GM23338 (cell line): ENCODE results near the gene RGS19. TPM values are rescaled to one million over a fixed set of nuclear protein-coding genes. Genes with fewer than 3 reads are reported as not detected.

ENCODE experiments used
- ATAC-seq: fragments of 200-7000 bp; cut with Tn5 transposase; 3 replicates; pipeline ENCODE4 v1.9.1; 2020
- DNase-seq: peaks from one replicate; pipeline ENCODE4 v3.0.0-alpha.2; 2015; ENCODE audit warnings: low spot score
- H2AFZ ChIP-seq: fragments of 200-600 bp; sonication (generic); 2 replicates; pipeline ENCODE4 v1.8.0; 2016; ENCODE audit warnings: antibody characterized with exemption, mild to moderate bottlenecking, moderate library complexity
- H3F3A ChIP-seq: fragments of 200-600 bp; sonication (generic); replicated peaks from 2 replicates; pipeline ENCODE4 v1.8.0; 2017; ENCODE audit warnings: antibody characterized with exemption, mixed run types, low read depth
- H3K27ac ChIP-seq: fragments of 200-600 bp; sonication (generic); 2 replicates; pipeline ENCODE4 v1.6.1; 2016; ENCODE audit warnings: low read depth
- H3K27me3 ChIP-seq: fragments of 200-600 bp; sonication (generic); 2 replicates; pipeline ENCODE4 v1.8.0; 2016; ENCODE audit warnings: mild to moderate bottlenecking, mixed run types, moderate library complexity; ENCODE audit not compliant: insufficient read depth
- H3K36me3 ChIP-seq: fragments of 200-600 bp; sonication (generic); 2 replicates; pipeline ENCODE4 v1.8.0; 2016; ENCODE audit warnings: mild to moderate bottlenecking; ENCODE audit not compliant: insufficient read depth
- H3K4me1 ChIP-seq: fragments of 200-600 bp; sonication (generic); 2 replicates; pipeline ENCODE4 v1.8.0; 2016; ENCODE audit warnings: mild to moderate bottlenecking, moderate library complexity; ENCODE audit not compliant: insufficient read depth
- H3K4me2 ChIP-seq: fragments of 200-600 bp; sonication (generic); 2 replicates; pipeline ENCODE4 v1.7.1; 2017; ENCODE audit warnings: mixed run types
- H3K4me3 ChIP-seq: fragments of 200-600 bp; sonication (generic); 2 replicates; pipeline ENCODE4 v1.6.1; 2016; ENCODE audit warnings: mixed run types
- H3K79me2 ChIP-seq: fragments of 200-600 bp; sonication (generic); replicated peaks from 2 replicates; pipeline ENCODE4 v1.8.0; 2017; ENCODE audit warnings: mild to moderate bottlenecking; ENCODE audit not compliant: insufficient read depth
- H3K9me2 ChIP-seq: fragments of 200-600 bp; sonication (generic); 2 replicates; pipeline ENCODE4 v1.8.0; 2017; ENCODE audit not compliant: insufficient read depth
- H4K20me1 ChIP-seq: fragments of 200-600 bp; sonication (generic); replicated peaks from 2 replicates; pipeline ENCODE4 v1.8.0; 2017; ENCODE audit warnings: mild to moderate bottlenecking; ENCODE audit not compliant: insufficient read depth
- H3K27ac Mint-ChIP-seq: 2 replicates; pipeline ENCODE4 v1.8.0; 2020; ENCODE audit warnings: inconsistent platforms, mild to moderate bottlenecking, moderate library complexity, mixed read lengths
- H3K27me3 Mint-ChIP-seq: 3 replicates; pipeline ENCODE4 v1.8.0; 2022; ENCODE audit warnings: low read depth, mild to moderate bottlenecking, moderate library complexity, mixed read lengths, inconsistent platforms; ENCODE audit not compliant: insufficient read depth, poor library complexity
- H3K36me3 Mint-ChIP-seq: 3 replicates; pipeline ENCODE4 v1.8.0; 2021; ENCODE audit warnings: low read depth, mild to moderate bottlenecking, inconsistent platforms, moderate library complexity, mixed read lengths
- H3K4me1 Mint-ChIP-seq: 3 replicates; pipeline ENCODE4 v1.8.0; 2020; ENCODE audit warnings: mild to moderate bottlenecking, inconsistent platforms, mixed read lengths
- H3K4me3 Mint-ChIP-seq: 3 replicates; pipeline ENCODE4 v1.8.0; 2021; ENCODE audit warnings: moderate library complexity, mild to moderate bottlenecking, inconsistent platforms, mixed read lengths
- H3K9me3 Mint-ChIP-seq: 3 replicates; pipeline ENCODE4 v1.8.0; 2020; ENCODE audit warnings: moderate library complexity, mild to moderate bottlenecking, inconsistent platforms, mixed read lengths
- CREB1 ChIP-seq: fragments of 250-450 bp; sonication (Bioruptor Pico); IDR thresholded peaks from 2 replicates; pipeline ENCODE4 v1.5.0; 2020; ENCODE audit warnings: low read depth, mild to moderate bottlenecking, moderate library complexity
- CTCF ChIP-seq, 2 experiments: fragments of 200-600 bp in 1 of 2; sonication (generic) in 1 of 2; conservative IDR thresholded peaks; 2 replicates each; pipeline versions ENCODE4 v1.5.1 to v1.6.1; 2016 to 2017; ENCODE audit warnings: antibody characterized with exemption in 2 of 2, low read depth in 2 of 2, mild to moderate bottlenecking in 2 of 2, moderate library complexity in 1 of 2
- EZH2 ChIP-seq: fragments of 200-600 bp; sonication (generic); IDR thresholded peaks from one replicate; pipeline ENCODE4 v1.8.0; 2017; ENCODE audit warnings: antibody characterized with exemption, mild to moderate bottlenecking, low read depth; ENCODE audit not compliant: unreplicated experiment
- EZH2phosphoT487 ChIP-seq: fragments of 200-600 bp; sonication (generic); IDR thresholded peaks from one replicate; pipeline ENCODE4 v1.8.1; 2018; ENCODE audit warnings: antibody characterized with exemption; ENCODE audit not compliant: unreplicated experiment
- JUNB ChIP-seq: IDR thresholded peaks from one replicate; pipeline ENCODE4 v1.6.1; 2016; ENCODE audit warnings: antibody characterized with exemption; ENCODE audit not compliant: unreplicated experiment
- NANOG ChIP-seq: IDR thresholded peaks from 2 replicates; pipeline ENCODE4 v1.6.1; 2016; ENCODE audit warnings: antibody characterized with exemption, borderline replicate concordance
- POLR2AphosphoS5 ChIP-seq: IDR thresholded peaks from 2 replicates; pipeline ENCODE4 v1.6.1; 2016; ENCODE audit warnings: antibody characterized with exemption, low read depth
- REST ChIP-seq: IDR thresholded peaks from one replicate; pipeline ENCODE4 v1.6.1; 2018; ENCODE audit warnings: antibody characterized with exemption; ENCODE audit not compliant: unreplicated experiment
- ZNF114 ChIP-seq: fragments of 250-450 bp; sonication (Bioruptor Pico); IDR thresholded peaks from 2 replicates; pipeline ENCODE4 v1.5.0; 2020; ENCODE audit warnings: mild to moderate bottlenecking, moderate library complexity
- ZNF331 ChIP-seq: fragments of 250-450 bp; sonication (Bioruptor Pico); IDR thresholded peaks from 2 replicates; pipeline ENCODE4 v1.5.0; 2020; ENCODE audit warnings: low read depth, mild to moderate bottlenecking, moderate library complexity
- polyA plus RNA-seq: library from polyadenylated mRNA; unstranded; fragments of >200 nt; fragmentation: Nextera tagmentation; extraction: Ambion mirVana; gene quantifications from 2 replicates; pipeline ENCODE4 v1.2.1, GENCODE V29; 2016
- total RNA-seq: library from RNA; depleted of rRNA; stranded (reverse); fragments of >200 nt; shearing (Covaris generic); gene quantifications from 2 replicates; pipeline ENCODE4 v1.2.3, GENCODE V29; 2014
- TF ChIP-seq, protein P1 (sequence below): IDR thresholded peaks from 2 replicates; pipeline ENCODE4 v1.6.1; 2016; ENCODE audit warnings: antibody characterized with exemption

Gene RGS19
- total and polyA plus RNA-seq, 2 experiments from 2014 or later, result 13.1 to 19.7 TPM

DNA sequence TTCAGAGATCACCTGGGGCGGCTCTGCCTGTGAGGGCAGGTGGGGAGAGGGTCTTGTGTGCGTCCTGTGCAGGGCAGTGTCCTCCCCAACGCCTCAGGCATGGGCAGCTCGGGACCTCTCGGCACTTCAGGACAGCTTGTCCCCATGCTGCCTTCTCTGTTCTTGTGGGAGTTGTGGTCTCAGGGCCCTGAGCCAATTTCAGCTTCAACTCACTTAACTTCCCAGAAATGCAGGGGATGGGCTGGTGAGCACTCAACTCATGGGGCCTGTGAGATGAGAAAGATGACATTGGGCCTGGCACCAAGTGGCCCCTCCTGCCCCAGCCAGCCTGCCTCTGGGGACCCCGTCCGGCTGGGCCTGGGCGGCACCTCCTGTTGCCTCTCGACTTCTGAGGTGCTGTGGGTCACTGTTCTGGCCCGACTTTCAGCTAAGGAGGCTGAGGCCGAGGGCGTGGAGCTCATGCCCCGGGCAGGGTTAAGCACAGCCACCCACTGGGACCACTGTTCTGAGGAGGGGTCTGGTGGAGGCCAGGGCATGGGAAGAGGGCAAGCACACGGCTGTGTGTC, 6.7 kb downstream of the RGS19 start (continued):
- no peak for TF ChIP-seq REST
- TF ChIP-seq, protein P1, sequence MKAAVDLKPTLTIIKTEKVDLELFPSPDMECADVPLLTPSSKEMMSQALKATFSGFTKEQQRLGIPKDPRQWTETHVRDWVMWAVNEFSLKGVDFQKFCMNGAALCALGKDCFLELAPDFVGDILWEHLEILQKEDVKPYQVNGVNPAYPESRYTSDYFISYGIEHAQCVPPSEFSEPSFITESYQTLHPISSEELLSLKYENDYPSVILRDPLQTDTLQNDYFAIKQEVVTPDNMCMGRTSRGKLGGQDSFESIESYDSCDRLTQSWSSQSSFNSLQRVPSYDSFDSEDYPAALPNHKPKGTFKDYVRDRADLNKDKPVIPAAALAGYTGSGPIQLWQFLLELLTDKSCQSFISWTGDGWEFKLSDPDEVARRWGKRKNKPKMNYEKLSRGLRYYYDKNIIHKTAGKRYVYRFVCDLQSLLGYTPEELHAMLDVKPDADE, result no peak
- no peak for TF ChIP-seq CTCF (conservative IDR thresholded peaks at IDR 0.05; ENCODE audit: low read depth in 2 of 2)
- TF ChIP-seq EZH2phosphoT487, result no peak
- no peak for TF ChIP-seq JUNB
- no peak for TF ChIP-seq ZNF114 (CRISPR knock-in tag)
- TF ChIP-seq CREB1 (CRISPR knock-in tag), result no peak
- no peak for TF ChIP-seq POLR2AphosphoS5
- no peak for TF ChIP-seq NANOG
- no peak for TF ChIP-seq ZNF331 (CRISPR knock-in tag)

DNA sequence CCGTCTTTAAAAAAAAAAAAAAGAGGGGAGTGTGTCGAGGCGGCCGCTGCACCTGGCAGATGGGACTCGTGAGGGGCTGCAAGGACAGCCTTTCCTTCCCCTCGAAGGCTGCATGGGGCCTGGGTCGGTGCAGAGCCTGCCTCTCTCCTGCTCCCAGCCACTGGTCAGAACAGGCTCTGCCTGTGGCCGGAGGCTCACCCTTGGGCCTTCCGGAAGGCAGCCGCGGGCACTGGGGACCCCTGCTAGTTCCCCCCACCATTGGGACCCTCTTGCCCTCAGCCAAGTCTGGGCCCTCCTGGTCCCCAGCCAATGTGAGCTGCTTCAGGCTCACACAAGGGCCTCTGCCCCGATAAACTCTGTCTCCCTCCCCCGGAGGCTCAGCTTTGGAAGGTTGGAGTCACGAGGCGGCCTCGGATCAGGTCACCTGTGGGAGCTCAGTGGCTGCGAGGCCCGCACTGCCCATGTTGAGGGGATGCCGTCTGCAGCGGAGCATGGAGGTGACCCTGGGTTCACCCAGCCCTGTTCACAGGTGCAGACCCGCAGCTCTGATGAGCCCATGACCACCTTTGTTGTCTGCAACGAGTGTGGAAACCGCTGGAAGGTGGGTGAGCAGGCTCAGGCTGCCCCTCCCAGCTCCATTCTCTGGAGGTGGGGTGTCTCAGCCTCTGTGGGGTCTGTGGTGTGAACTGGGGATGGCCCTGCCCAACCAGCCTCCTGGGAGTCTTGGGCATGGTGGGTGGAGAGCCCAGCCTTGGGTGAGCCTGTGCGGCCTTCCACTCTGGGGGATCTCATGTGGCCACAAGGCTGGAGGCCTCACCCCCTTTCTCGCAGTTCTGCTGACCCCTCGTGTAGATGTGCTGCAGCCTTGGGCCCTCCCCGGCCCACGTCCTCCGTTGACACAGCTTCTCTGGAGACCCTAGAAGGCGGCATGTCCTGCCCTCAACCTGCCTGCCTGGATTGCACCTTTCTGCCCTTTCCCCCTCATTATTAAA, 7.7 kb downstream of the RGS19 start:
- Histone ChIP-seq H3K4me1 (no peaks in the 10 kb centered on the region), H3F3A (no peaks in the 10 kb centered on the region), H3K9me2 (no peaks in the 10 kb centered on the region), H3K36me3 (no peaks in the 10 kb centered on the region), H3K79me2 (no peaks in the 10 kb centered on the region), H3K4me3 (no peak overlapping the region), H4K20me1 (no peaks in the 10 kb centered on the region), H3K4me2 (no peak overlapping the region), H3K27me3 (no peaks in the 10 kb centered on the region), H2AFZ (no peak overlapping the region), H3K27ac (no peak overlapping the region)
- peaks cover 6% of the 10 kb centered on the region for H3K4me1 Mint-ChIP-seq
- H3K9me3 Mint-ChIP-seq, result no peaks in the 10 kb centered on the region
- H3K4me3 Mint-ChIP-seq, result no peak overlapping the region
- DNase-seq (no peak), ATAC-seq (no peak)
- H3K27ac Mint-ChIP-seq, result no peak overlapping the region
- H3K27me3 Mint-ChIP-seq, result peaks cover 7% of the 10 kb centered on the region
- peaks cover 2% of the 10 kb centered on the region; the same call in 1 of the 3 replicates for H3K36me3 Mint-ChIP-seq
- TF ChIP-seq EZH2 (no peak), CTCF (conservative IDR thresholded peaks at IDR 0.05; ENCODE audit: low read depth in 2 of 2) (no peak), EZH2phosphoT487 (no peak)
